Gastroesophageal sphincter (tissue), 4 donors: ENCODE measurements around the gene E2F3. TPM values are rescaled to one million over a fixed set of nuclear protein-coding genes. Genes with fewer than 3 reads are reported as not detected.

ENCODE experiments used
- ATAC-seq: fragments of 150-250 bp; one replicate; pipeline ENCODE4 v1.9.1; 2016; ENCODE audit warnings: mild to moderate bottlenecking, moderate library complexity
- H3K27ac ChIP-seq, 4 donors: fragments of 200-600 bp; sonication (generic) in 3 of 4; 1 replicate in 3 of 4; 2 replicates in 1 of 4; pipeline ENCODE4 v1.5.1; 2016 to 2019
- H3K27me3 ChIP-seq: fragments of 200-600 bp; sonication (generic); one replicate; pipeline ENCODE4 v1.5.1; 2019
- H3K36me3 ChIP-seq, 2 donors: fragments of 200-600 bp; sonication (generic); one replicate each; pipeline ENCODE4 v1.5.1; 2019; ENCODE audit warnings: control low read depth in 1 of 2
- H3K4me1 ChIP-seq, 3 donors: fragments of 200-600 bp; sonication (generic); 1 replicate in 2 of 3; 2 replicates in 1 of 3; pipeline ENCODE4 v1.5.1; 2016 to 2019; ENCODE audit warnings: control low read depth in 2 of 3
- H3K4me3 ChIP-seq, 2 donors: fragments of 200-600 bp; sonication (generic); one replicate each; pipeline ENCODE4 v1.5.1; 2019; ENCODE audit warnings: mild to moderate bottlenecking in 1 of 2, moderate library complexity in 1 of 2
- H3K9me3 ChIP-seq, 3 donors: fragments of 200-600 bp; sonication (generic); one replicate each; pipeline ENCODE4 v1.5.1; 2017 to 2019; ENCODE audit warnings: control low read depth in 2 of 3
- EP300 ChIP-seq: sonication (generic); formaldehyde crosslinking; IDR thresholded peaks from one replicate; pipeline ENCODE4 v1.6.1; 2017; ENCODE audit warnings: antibody characterized with exemption, mild to moderate bottlenecking
- POLR2A ChIP-seq, 2 donors: fragments of 450-650 bp; IDR thresholded peaks; one replicate each; pipeline ENCODE4 v1.6.1; 2017; ENCODE audit warnings: antibody characterized with exemption in 2 of 2, mild to moderate bottlenecking in 2 of 2, moderate library complexity in 1 of 2
- POLR2AphosphoS5 ChIP-seq: sonication (generic); formaldehyde crosslinking; IDR thresholded peaks from one replicate; pipeline ENCODE4 v1.6.1; 2017; ENCODE audit warnings: antibody characterized with exemption
- WGBS, 2 donors: methylation state at CpG; one replicate each; pipeline ENCODE4 v1.1.5; 2018; ENCODE audit warnings: low coverage in 1 of 2; 5-methylcytosine and 5-hydroxymethylcytosine counted together
- total RNA-seq, 4 donors: library from RNA; depleted of rRNA; stranded (reverse); fragments of >200 nt; gene quantifications; one replicate each; pipeline ENCODE4 v1.1.0, GENCODE V29; 2016
- TF ChIP-seq, protein P1 (sequence below), 4 experiments: fragments of 200-600 bp in 2 of 4; fragments of 450-650 bp in 2 of 4; sonication (generic) in 1 of 4; IDR thresholded peaks; one replicate each; pipeline ENCODE4 v1.5.1; 2017 to 2019; ENCODE audit warnings: antibody characterized with exemption in 4 of 4, mild to moderate bottlenecking in 2 of 4, moderate library complexity in 2 of 4

E2F3 gene
- total RNA-seq, 4 donors from 2014 or later: 3.4 to 6.5 (median 5.2) TPM

DNA sequence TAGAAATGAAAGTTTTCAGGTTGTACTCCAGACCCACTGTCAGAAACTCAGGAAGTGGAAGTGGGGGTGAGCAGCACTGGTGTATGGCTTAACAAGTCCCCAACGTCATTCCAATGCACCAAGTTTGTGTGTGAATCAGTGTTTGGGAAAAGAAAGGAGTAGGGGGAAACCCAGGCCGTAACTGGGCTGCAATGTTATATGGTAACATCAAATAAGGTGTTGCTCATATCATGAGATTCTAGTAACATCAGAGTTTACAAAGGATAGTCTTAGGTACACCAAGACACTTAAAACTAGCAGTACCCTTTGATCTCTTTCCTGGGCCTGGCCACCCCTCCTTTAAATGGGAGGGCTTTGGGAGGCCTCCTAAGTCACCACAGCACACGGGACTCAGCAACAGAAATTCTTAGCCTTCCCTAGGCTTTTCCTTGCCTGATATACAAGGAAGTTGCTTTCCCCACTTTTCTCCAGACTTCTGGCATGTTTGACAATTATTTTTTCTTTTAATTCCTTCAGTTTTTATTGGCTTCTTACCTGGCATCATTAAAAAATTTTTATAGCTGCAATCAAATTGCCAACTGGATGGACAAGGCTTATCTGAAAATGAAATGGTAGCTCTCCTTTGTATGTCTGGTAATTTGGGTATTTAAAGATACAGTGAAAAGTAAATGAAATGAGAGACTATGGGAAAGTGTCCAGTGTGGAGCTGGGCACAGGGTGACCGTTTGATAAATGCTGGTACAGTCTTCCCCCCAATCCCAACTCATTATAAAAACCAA, 15.1 kb downstream of the E2F3 start:
- Histone ChIP-seq H3K36me3 (peaks cover 0 to 2% of the 10 kb centered on the region in 2 donors), H3K9me3 (peaks cover 0 to 5% (median 0%) of the 10 kb centered on the region in 3 donors), H3K27ac (no peak overlapping the region), H3K4me1 (no peaks in the 10 kb centered on the region), H3K27me3 (no peaks in the 10 kb centered on the region), H3K4me3 (no peak overlapping the region)
- no peak for ATAC-seq
- 48 to 70% methylated on average over 4 of the region's 4 CpGs for WGBS, 2 donors
- TF ChIP-seq POLR2AphosphoS5 (no peak), POLR2A (IDR thresholded peaks at IDR 0.05) (no peak), EP300 (no peak)
- TF ChIP-seq, protein P1, sequence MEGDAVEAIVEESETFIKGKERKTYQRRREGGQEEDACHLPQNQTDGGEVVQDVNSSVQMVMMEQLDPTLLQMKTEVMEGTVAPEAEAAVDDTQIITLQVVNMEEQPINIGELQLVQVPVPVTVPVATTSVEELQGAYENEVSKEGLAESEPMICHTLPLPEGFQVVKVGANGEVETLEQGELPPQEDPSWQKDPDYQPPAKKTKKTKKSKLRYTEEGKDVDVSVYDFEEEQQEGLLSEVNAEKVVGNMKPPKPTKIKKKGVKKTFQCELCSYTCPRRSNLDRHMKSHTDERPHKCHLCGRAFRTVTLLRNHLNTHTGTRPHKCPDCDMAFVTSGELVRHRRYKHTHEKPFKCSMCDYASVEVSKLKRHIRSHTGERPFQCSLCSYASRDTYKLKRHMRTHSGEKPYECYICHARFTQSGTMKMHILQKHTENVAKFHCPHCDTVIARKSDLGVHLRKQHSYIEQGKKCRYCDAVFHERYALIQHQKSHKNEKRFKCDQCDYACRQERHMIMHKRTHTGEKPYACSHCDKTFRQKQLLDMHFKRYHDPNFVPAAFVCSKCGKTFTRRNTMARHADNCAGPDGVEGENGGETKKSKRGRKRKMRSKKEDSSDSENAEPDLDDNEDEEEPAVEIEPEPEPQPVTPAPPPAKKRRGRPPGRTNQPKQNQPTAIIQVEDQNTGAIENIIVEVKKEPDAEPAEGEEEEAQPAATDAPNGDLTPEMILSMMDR (IDR thresholded peaks at IDR 0.05): no peak

DNA sequence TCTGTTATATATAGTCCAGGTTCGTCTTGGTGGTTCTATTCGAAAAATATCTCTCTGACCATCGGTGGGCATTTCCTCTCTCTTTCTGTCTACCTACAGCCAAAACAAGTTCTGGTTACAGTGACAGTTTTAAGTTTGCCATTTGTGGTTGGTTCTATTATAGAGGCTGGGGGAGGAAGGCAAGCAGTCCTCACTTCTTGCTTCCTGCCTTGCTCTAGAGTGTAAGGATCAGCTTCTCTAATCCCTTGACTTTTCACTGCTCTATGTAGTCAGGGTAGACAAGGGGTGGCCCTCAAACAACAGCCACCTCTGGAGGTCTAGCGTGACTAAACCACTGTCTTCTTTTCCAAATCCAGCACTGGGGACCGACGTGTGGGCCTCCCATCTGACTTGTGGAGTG, 16.1 kb downstream of the E2F3 start:
- Histone ChIP-seq H3K27me3 (no peaks in the 10 kb centered on the region), H3K36me3 (peaks cover 0 to 5% of the 10 kb centered on the region in 2 donors), H3K27ac (no peak overlapping the region), H3K9me3 (peaks cover 0 to 10% (median 0%) of the 10 kb centered on the region in 3 donors), H3K4me1 (no peaks in the 10 kb centered on the region), H3K4me3 (no peak overlapping the region)
- no peak for ATAC-seq
- WGBS, 2 donors: 78% methylated on average over 3 of the region's 6 CpGs; no CpG with 5 or more reads in 1 of the 2 donors
- TF ChIP-seq POLR2AphosphoS5 (no peak), EP300 (no peak), POLR2A (IDR thresholded peaks at IDR 0.05) (no peak)
- TF ChIP-seq, protein P1 (IDR thresholded peaks at IDR 0.05): no peak

DNA sequence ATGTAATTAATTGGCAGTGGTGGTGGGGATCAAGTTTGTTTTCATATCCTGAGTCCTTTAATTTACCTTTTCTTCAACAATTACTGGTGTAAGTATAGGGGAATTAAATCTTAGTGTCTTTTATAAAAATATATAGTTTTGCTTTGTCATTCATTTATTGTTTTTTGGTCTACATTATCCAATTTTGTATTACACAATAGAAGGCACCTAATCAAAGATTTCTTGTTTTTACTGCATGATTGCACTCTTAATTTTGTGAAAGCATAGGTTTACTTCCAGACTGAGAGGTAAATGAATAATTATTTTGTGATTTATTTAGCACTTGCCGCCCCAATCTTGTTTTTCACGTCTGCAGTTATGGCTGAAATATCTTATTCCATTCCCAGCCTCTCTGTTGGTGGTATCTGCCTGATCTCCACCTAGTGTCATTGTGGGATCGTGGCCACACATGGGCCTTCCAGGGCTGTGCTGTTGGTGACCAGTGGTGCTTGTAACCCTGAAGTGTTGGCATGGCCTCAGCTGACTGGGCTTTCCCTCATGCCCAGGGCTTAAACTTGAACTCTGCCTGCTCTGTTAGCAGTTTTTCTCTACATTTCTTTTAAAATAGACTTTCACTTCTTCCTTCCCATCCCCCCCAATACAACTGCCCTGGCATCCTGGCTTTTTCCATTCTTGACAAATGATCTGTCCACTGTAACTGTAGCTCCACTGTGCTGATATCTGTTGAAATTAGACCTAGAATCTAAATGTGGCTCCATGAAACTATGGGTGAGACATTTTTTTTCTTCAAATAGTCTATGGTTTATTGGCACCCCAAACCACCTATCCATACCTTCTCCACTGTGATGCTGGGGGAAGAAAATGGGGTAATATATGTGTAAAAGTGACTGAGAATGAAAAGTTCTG, 24.8 kb downstream of the E2F3 start:
- H3K4me1 ChIP-seq: peaks cover 0 to 7% (median 0%) of the 10 kb centered on the region in 3 donors
- peaks cover 0 to 9% of the 10 kb centered on the region in 2 donors for H3K36me3 ChIP-seq
- H3K9me3 ChIP-seq: peaks cover 0 to 8% (median 0%) of the 10 kb centered on the region in 3 donors
- no peak for ATAC-seq
- no peaks in the 10 kb centered on the region for H3K27me3 ChIP-seq
- no peak overlapping the region for H3K27ac ChIP-seq
- 82 to 87% methylated on average over 2 to 3 of the region's 3 CpGs for WGBS, 2 donors
- TF ChIP-seq POLR2AphosphoS5 (no peak), EP300 (no peak)
- no peak overlapping the region for H3K4me3 ChIP-seq

DNA sequence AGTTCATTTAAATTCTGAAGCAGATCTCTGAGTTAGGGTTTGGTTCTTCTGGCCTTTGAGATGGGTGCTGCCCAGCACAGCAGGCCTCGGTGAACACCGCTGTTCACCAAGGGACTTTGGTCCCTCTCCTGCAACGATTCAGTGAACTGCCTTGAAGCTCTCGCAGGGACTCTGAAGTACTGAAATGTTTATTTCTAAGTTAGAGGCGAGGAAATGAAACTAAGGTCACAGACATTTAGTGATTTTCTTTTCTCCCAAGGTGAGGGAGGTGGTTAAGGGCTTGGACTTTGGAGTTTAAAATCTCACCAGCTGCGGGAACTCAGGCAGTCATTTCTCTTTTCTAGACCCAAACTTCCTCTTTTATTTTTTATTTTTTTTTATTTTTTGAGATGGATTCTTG, 26.2 kb downstream of the E2F3 start:
- H3K4me1 ChIP-seq: peaks cover 0 to 7% (median 0%) of the 10 kb centered on the region in 3 donors
- H3K36me3 ChIP-seq: peaks cover 0 to 9% of the 10 kb centered on the region in 2 donors
- TF ChIP-seq EP300: no peak
- no peak for TF ChIP-seq POLR2A (IDR thresholded peaks at IDR 0.05)
- TF ChIP-seq, protein P1 (IDR thresholded peaks at IDR 0.05): no peak
- no peak for TF ChIP-seq POLR2AphosphoS5
- H3K27ac ChIP-seq: no peak overlapping the region
- no peak for ATAC-seq
- no peak overlapping the region for H3K4me3 ChIP-seq
- no peaks in the 10 kb centered on the region for H3K27me3 ChIP-seq
- H3K9me3 ChIP-seq: no peaks in the 10 kb centered on the region
- 67 to 96% methylated on average over 5 to 6 of the region's 6 CpGs for WGBS, 2 donors

DNA sequence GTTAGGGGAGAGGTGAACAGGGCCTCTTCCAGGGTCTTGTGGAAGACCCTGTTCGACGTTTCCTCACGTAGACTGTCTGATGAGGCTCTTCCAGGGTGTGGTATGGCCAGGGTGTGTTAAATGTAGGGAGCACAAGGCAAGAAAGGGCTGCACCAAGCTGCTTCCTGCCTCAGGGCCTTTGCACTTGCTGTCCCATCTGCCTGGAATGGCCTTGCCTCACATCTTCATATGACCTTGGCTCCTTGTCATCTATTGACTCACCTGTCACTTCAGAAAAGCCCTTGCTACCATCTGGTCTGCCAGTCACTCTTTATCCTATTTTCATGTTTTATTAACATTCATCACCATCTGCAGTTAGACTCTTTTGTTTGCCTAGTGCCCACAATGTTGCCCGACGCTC, 31.0 kb downstream of the E2F3 start:
- Histone ChIP-seq H3K36me3 (peaks cover 0 to 9% of the 10 kb centered on the region in 2 donors), H3K27me3 (no peaks in the 10 kb centered on the region), H3K4me3 (no peak overlapping the region), H3K27ac (no peak overlapping the region), H3K9me3 (no peaks in the 10 kb centered on the region), H3K4me1 (no peaks in the 10 kb centered on the region)
- WGBS, 2 donors: 95 to 97% methylated on average over 3 to 5 of the region's 5 CpGs
- no peak for ATAC-seq
- TF ChIP-seq POLR2AphosphoS5 (no peak), EP300 (no peak), POLR2A (IDR thresholded peaks at IDR 0.05) (no peak)
- TF ChIP-seq, protein P1 (IDR thresholded peaks at IDR 0.05): no peak
